Measurements from ENCODE around the gene MRPL20.
"Not testable (repeated sequence)": the region's sequence is repeated elsewhere in the genome, so short reads cannot be mapped to it uniquely, and the experiment has no call there.

The MRPL20 gene

DNA sequence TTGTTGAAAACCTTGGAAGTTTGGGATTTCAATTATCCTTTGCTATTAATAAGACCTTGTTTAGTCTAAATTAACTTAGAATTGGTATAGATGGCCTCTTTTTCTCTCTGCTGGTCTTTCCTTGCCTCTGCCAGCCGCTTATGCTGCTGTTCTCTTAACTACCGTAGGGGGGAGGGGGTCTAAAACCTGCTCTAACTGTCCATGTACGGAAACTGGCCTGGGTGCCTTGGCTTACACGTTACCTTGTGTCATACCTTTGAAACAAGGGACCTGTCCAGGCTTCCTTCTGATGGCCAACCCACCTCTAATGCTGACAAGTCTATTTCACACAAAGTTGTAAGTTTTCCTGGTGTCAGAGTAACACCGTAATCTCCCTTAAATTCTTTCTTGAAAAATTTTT, 10.3 kb upstream of the MRPL20 start:
- not testable (repeated sequence) for H3K27ac ChIP-seq (ENCODE audit: low read depth, low read length, poor library complexity, severe bottlenecking); H4K20me1 ChIP-seq (ENCODE audit: insufficient read depth, low read length); H3K79me2 ChIP-seq (ENCODE audit: insufficient read depth, low read length); H3K9me3 ChIP-seq (ENCODE audit: low read length); H3K4me1 ChIP-seq (ENCODE audit: insufficient read depth, low read length, severe bottlenecking); H3K9ac ChIP-seq (ENCODE audit: low read length); H2AFZ ChIP-seq (ENCODE audit: low read length); H3K36me3 ChIP-seq (ENCODE audit: insufficient read depth, low read length); H3K9me2 ChIP-seq (ENCODE audit: low read depth, low read length); H3K27me3 ChIP-seq (ENCODE audit: insufficient read depth, low read length); H3K4me3 ChIP-seq (ENCODE audit: low read depth, low read length, poor library complexity, severe bottlenecking); H3F3A ChIP-seq (ENCODE audit: insufficient read depth, low read length); H3K4me2 ChIP-seq (ENCODE audit: low read length)

DNA sequence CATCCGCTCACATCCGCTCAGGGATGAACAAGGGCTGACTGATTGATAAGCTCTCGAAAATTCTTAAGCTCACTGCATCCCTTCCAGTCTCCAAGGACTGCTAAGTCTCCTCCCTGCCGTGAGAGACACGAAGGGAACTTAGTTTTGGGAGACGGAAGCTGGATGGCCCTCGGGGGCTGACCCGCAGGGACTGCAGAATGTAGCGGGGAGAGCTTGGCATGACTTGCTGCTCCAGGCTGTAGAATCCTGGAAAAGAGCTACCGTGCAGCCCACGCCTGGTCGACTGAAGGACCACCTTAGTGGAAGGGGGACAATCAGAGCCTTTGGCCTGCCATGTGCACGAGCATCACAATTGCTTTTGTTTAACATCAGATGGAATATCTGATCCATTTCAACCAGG, 8.7 kb upstream of the MRPL20 start:
- TF ChIP-seq, protein P1, sequence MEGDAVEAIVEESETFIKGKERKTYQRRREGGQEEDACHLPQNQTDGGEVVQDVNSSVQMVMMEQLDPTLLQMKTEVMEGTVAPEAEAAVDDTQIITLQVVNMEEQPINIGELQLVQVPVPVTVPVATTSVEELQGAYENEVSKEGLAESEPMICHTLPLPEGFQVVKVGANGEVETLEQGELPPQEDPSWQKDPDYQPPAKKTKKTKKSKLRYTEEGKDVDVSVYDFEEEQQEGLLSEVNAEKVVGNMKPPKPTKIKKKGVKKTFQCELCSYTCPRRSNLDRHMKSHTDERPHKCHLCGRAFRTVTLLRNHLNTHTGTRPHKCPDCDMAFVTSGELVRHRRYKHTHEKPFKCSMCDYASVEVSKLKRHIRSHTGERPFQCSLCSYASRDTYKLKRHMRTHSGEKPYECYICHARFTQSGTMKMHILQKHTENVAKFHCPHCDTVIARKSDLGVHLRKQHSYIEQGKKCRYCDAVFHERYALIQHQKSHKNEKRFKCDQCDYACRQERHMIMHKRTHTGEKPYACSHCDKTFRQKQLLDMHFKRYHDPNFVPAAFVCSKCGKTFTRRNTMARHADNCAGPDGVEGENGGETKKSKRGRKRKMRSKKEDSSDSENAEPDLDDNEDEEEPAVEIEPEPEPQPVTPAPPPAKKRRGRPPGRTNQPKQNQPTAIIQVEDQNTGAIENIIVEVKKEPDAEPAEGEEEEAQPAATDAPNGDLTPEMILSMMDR (IDR thresholded peaks at IDR 0.05; ENCODE audit: low read length): no peak
- no peak for TF ChIP-seq EZH2 (IDR thresholded peaks at IDR 0.05; ENCODE audit: borderline replicate concordance, low read length)
- H4K20me1 ChIP-seq (ENCODE audit: insufficient read depth, low read length): no peaks in the 10 kb centered on the region
- no peaks in the 10 kb centered on the region for H3F3A ChIP-seq (ENCODE audit: insufficient read depth, low read length)

DNA sequence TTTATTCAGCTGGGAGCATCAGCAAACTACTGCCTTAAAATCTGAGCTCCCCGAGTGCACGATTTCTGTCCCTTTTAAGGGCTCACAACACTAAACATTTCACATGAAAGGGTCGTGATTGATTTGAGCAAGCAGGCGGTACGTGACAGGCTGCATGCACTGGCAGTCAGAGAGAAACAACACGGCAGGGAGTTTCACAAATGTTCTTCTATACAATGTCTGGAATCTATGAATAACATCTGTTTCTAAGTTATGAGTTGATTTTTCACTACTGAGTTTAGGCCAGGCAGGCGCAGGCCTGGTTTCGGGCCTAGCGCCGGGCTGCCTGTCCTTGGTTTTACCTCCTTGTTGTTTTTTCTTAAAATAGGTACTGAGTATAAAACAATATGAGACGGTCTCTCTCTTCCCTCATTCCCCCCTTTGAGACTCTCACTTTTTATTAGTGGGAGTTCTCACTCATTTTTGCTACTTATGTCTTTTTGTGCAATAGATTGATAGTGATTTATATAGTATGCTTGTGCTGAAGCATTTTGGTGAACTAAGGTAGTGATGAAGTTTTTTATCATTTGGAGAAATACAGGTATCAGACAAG, 5.3 kb upstream of the MRPL20 start:
- H3K27me3 ChIP-seq (ENCODE audit: insufficient read depth, low read length); H3K4me3 ChIP-seq (ENCODE audit: low read depth, low read length, poor library complexity, severe bottlenecking); H3K9me2 ChIP-seq (ENCODE audit: low read depth, low read length); H3K4me2 ChIP-seq (ENCODE audit: low read length); H3K9me3 ChIP-seq (ENCODE audit: low read length); H3K9ac ChIP-seq (ENCODE audit: low read length); H4K20me1 ChIP-seq (ENCODE audit: insufficient read depth, low read length); H2AFZ ChIP-seq (ENCODE audit: low read length); H3K4me1 ChIP-seq (ENCODE audit: insufficient read depth, low read length, severe bottlenecking); H3K27ac ChIP-seq (ENCODE audit: low read depth, low read length, poor library complexity, severe bottlenecking); H3F3A ChIP-seq (ENCODE audit: insufficient read depth, low read length): not testable (repeated sequence)
- Histone ChIP-seq H3K36me3 (ENCODE audit: insufficient read depth, low read length) (peaks cover 14% of the 10 kb centered on the region), H3K79me2 (ENCODE audit: insufficient read depth, low read length) (peaks cover 10% of the 10 kb centered on the region)

More for the DNA sequence above, 8.7 kb upstream of the MRPL20 start:
- Histone ChIP-seq H3K9me2 (ENCODE audit: low read depth, low read length) (no peaks in the 10 kb centered on the region), H3K27me3 (ENCODE audit: insufficient read depth, low read length) (no peaks in the 10 kb centered on the region; the same call in 1 of the 2 replicates), H3K4me1 (ENCODE audit: insufficient read depth, low read length, severe bottlenecking) (no peaks in the 10 kb centered on the region), H3K36me3 (ENCODE audit: insufficient read depth, low read length) (no peaks in the 10 kb centered on the region; the same call in 1 of the 2 replicates), H3K9me3 (ENCODE audit: low read length) (peaks cover 9% of the 10 kb centered on the region; the same call in 1 of the 2 replicates), H3K9ac (ENCODE audit: low read length) (no peak overlapping the region), H3K4me3 (ENCODE audit: low read depth, low read length, poor library complexity, severe bottlenecking) (no peak overlapping the region), H3K4me2 (ENCODE audit: low read length) (no peak overlapping the region), H3K27ac (ENCODE audit: low read depth, low read length, poor library complexity, severe bottlenecking) (no peak overlapping the region), H2AFZ (ENCODE audit: low read length) (no peak overlapping the region), H3K79me2 (ENCODE audit: insufficient read depth, low read length) (no peaks in the 10 kb centered on the region)

DNA sequence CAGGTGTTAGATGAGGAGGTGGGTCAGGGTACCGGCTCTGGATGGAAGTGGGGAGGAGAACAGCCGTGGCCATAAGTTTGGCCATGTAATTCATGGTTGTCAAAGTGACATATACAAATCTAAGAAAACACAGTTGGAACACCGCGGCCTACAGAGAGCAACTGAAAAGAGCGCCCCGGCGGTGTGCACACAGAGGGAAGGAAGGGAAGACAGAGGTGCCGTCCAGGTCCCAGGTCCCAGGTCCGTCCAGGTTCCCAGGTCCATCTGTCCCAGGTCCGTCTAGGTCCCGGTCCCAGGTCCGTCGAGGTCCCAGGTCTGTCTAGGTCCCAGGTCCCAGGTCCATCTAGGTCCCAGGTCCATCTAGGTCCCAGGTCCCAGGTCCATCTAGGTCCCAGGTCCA, 4.5 kb upstream of the MRPL20 start:
- Histone ChIP-seq H3K9ac (ENCODE audit: low read length) (no peak overlapping the region), H3K27me3 (ENCODE audit: insufficient read depth, low read length) (no peaks in the 10 kb centered on the region; the same call in 1 of the 2 replicates), H4K20me1 (ENCODE audit: insufficient read depth, low read length) (no peaks in the 10 kb centered on the region), H3K79me2 (ENCODE audit: insufficient read depth, low read length) (peaks cover 14% of the 10 kb centered on the region), H2AFZ (ENCODE audit: low read length) (no peak overlapping the region), H3F3A (ENCODE audit: insufficient read depth, low read length) (no peaks in the 10 kb centered on the region), H3K9me3 (ENCODE audit: low read length) (peaks cover 9% of the 10 kb centered on the region; the same call in 1 of the 2 replicates), H3K4me2 (ENCODE audit: low read length) (no peak overlapping the region), H3K4me3 (ENCODE audit: low read depth, low read length, poor library complexity, severe bottlenecking) (no peak overlapping the region), H3K27ac (ENCODE audit: low read depth, low read length, poor library complexity, severe bottlenecking) (no peak overlapping the region), H3K4me1 (ENCODE audit: insufficient read depth, low read length, severe bottlenecking) (peaks cover 9% of the 10 kb centered on the region), H3K36me3 (ENCODE audit: insufficient read depth, low read length) (peaks cover 15% of the 10 kb centered on the region), H3K9me2 (ENCODE audit: low read depth, low read length) (no peaks in the 10 kb centered on the region)
- TF ChIP-seq EZH2 (IDR thresholded peaks at IDR 0.05; ENCODE audit: borderline replicate concordance, low read length): no peak
- TF ChIP-seq, protein P1 (IDR thresholded peaks at IDR 0.05; ENCODE audit: low read length): no peak

DNA sequence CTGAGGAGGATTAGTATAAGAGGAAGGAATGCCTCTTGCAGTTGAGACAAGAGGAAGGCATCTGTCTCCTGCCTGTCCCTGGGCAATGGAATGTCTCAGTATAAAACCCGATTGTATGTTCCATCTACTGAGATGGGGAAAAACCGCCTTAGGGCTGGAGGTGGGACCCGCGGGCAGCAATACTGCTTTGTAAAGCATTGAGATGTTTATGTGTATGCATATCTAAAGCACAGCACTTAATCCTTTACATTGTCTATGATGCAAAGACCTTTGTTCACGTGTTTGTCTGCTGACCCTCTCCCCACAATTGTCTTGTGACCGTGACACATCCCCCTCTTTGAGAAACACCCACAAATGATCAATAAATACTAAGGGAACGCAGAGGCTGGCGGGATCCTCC, 3.1 kb upstream of the MRPL20 start:
- H3K27ac ChIP-seq (ENCODE audit: low read depth, low read length, poor library complexity, severe bottlenecking); H3K4me3 ChIP-seq (ENCODE audit: low read depth, low read length, poor library complexity, severe bottlenecking); H3F3A ChIP-seq (ENCODE audit: insufficient read depth, low read length); H3K9ac ChIP-seq (ENCODE audit: low read length); H2AFZ ChIP-seq (ENCODE audit: low read length); H3K27me3 ChIP-seq (ENCODE audit: insufficient read depth, low read length); H4K20me1 ChIP-seq (ENCODE audit: insufficient read depth, low read length); H3K4me2 ChIP-seq (ENCODE audit: low read length); H3K9me2 ChIP-seq (ENCODE audit: low read depth, low read length); H3K9me3 ChIP-seq (ENCODE audit: low read length): not testable (repeated sequence)
- Histone ChIP-seq H3K4me1 (ENCODE audit: insufficient read depth, low read length, severe bottlenecking) (peaks cover 21% of the 10 kb centered on the region), H3K79me2 (ENCODE audit: insufficient read depth, low read length) (peaks cover 27% of the 10 kb centered on the region), H3K36me3 (ENCODE audit: insufficient read depth, low read length) (peaks cover 28% of the 10 kb centered on the region)

Measured in OCI-LY1 (cell line).